Loucy (cell line): ENCODE measurements around the gene NOL8.

Source experiments
- H2AFZ ChIP-seq: fragments of 200-600 bp; sonication (generic); 2 replicates; pipeline ENCODE4 v1.6.0; 2016; ENCODE audit warnings: antibody characterized with exemption, mild to moderate bottlenecking, low read length, moderate library complexity
- H3F3A ChIP-seq: fragments of 200-600 bp; 2 replicates; pipeline ENCODE4 v1.6.0; 2016; ENCODE audit warnings: antibody characterized with exemption, low read depth, mild to moderate bottlenecking
- H3K27me3 ChIP-seq: fragments of 200-600 bp; sonication (generic); 2 replicates; pipeline ENCODE4 v1.6.1; 2014; ENCODE audit warnings: low read length, mild to moderate bottlenecking; ENCODE audit not compliant: insufficient read depth, poor library complexity, severe bottlenecking
- H3K36me3 ChIP-seq: fragments of 200-600 bp; sonication (generic); 2 replicates; pipeline ENCODE4 v1.6.1; 2016; ENCODE audit warnings: low read length; ENCODE audit not compliant: insufficient read depth
- H3K4me1 ChIP-seq: fragments of 200-600 bp; sonication (generic); 2 replicates; pipeline ENCODE4 v1.5.1; 2014; ENCODE audit warnings: low read length, mild to moderate bottlenecking; ENCODE audit not compliant: insufficient read depth, poor library complexity, severe bottlenecking
- H3K4me2 ChIP-seq: fragments of 200-600 bp; sonication (generic); 2 replicates; pipeline ENCODE4 v1.6.0; 2014; ENCODE audit warnings: antibody characterized with exemption, low read length, low read depth, mild to moderate bottlenecking; ENCODE audit not compliant: poor library complexity, severe bottlenecking
- H3K4me3 ChIP-seq: fragments of 200-600 bp; sonication (generic); 2 replicates; pipeline ENCODE4 v1.5.1; 2014; ENCODE audit warnings: low read length, mild to moderate bottlenecking, mixed read lengths; ENCODE audit not compliant: poor library complexity, severe bottlenecking
- H3K79me2 ChIP-seq: fragments of 200-600 bp; sonication (generic); 2 replicates; pipeline ENCODE4 v1.6.1; 2014; ENCODE audit warnings: low read length; ENCODE audit not compliant: insufficient read depth
- H3K9ac ChIP-seq: fragments of 200-600 bp; sonication (generic); 2 replicates; pipeline ENCODE4 v1.6.0; 2014; ENCODE audit warnings: mild to moderate bottlenecking, low read depth, low read length, moderate library complexity; ENCODE audit not compliant: poor library complexity, severe bottlenecking
- H3K9me2 ChIP-seq: fragments of 200-600 bp; sonication (generic); replicated peaks from 2 replicates; pipeline ENCODE4 v1.6.1; 2016; ENCODE audit warnings: low read depth, low read length, mixed read lengths
- H3K9me3 ChIP-seq: fragments of 200-600 bp; sonication (generic); 2 replicates; pipeline ENCODE4 v1.6.1; 2014; ENCODE audit warnings: mild to moderate bottlenecking, antibody characterized with exemption, low read length, low read depth; ENCODE audit not compliant: insufficient read depth
- H4K20me1 ChIP-seq: fragments of 200-600 bp; sonication (generic); 2 replicates; pipeline ENCODE4 v1.6.0; 2014; ENCODE audit warnings: antibody characterized with exemption, low read length, mild to moderate bottlenecking; ENCODE audit not compliant: insufficient read depth, poor library complexity, severe bottlenecking
- CTCF ChIP-seq: fragments of 200-600 bp; sonication (generic); conservative IDR thresholded peaks from 2 replicates; pipeline ENCODE4 v1.5.1; 2014; ENCODE audit warnings: mild to moderate bottlenecking, antibody characterized with exemption, low read length
- EZH2phosphoT487 ChIP-seq: fragments of 200-600 bp; IDR thresholded peaks from 2 replicates; pipeline ENCODE4 v1.6.1; 2018; ENCODE audit warnings: antibody characterized with exemption, mild to moderate bottlenecking, moderate library complexity, borderline replicate concordance

NOL8 gene

GRCh38 chr9:92290785-92291429 lies 34.2 kb downstream of the NOL8 start:
- Histone ChIP-seq H3K4me1 (peaks cover 50% of the 10 kb centered on the region), H3K79me2 (peaks cover 81% of the 10 kb centered on the region), H3K4me3 (peak overlapping the region; percentile 94)

DNA sequence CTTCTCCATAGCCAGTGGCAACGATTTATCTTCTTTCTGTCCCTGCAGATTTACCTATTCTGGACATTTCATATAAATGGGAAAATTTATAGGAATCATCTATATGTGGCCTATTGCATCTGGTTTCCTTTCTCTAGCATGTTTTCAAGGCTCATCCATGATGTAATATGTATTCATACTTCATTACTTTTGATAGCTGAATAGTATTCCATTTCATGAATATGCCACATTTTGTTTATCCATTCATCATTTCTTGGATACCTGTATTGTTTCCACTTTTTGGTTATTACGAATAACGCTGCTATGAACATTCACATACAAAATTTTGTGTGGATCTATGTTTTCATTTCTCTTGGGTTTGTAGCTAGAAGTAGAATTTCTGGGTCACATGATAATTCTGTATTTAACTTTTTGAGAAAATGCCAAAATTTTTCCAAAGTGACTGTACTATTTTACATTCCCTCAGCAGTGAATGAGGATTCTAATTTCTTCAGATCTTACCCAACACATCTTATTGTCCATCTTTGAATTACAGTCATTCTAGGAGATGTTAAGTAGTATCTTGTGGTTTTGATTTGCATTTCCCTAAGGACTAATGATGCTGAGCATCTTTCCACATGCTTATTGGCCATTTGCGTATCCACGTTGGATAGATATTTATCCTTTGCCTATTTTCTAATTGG lies 35.3 kb downstream of the NOL8 start:
- no peak overlapping the region for H3K9ac ChIP-seq
- peaks cover 39% of the 10 kb centered on the region for H3K36me3 ChIP-seq
- peaks cover 87% of the 10 kb centered on the region for H3K79me2 ChIP-seq
- no peaks in the 10 kb centered on the region for H3F3A ChIP-seq
- H3K9me3 ChIP-seq = no peaks in the 10 kb centered on the region
- no peaks in the 10 kb centered on the region for H3K27me3 ChIP-seq
- H3K4me3 ChIP-seq = no peak overlapping the region
- no peak overlapping the region for H2AFZ ChIP-seq
- peaks cover 42% of the 10 kb centered on the region for H3K4me1 ChIP-seq
- H4K20me1 ChIP-seq = peaks cover 60% of the 10 kb centered on the region
- H3K4me2 ChIP-seq = peak overlapping the region; percentile 87
- no peaks in the 10 kb centered on the region for H3K9me2 ChIP-seq
- TF ChIP-seq CTCF (no peak), EZH2phosphoT487 (no peak)

More at GRCh38 chr9:92290785-92291429, 34.2 kb downstream of the NOL8 start:
- no peak for TF ChIP-seq EZH2phosphoT487
- no peak for TF ChIP-seq CTCF
- no peaks in the 10 kb centered on the region for H3K27me3 ChIP-seq
- H3K9me2 ChIP-seq = no peaks in the 10 kb centered on the region
- peak overlapping the region; percentile 95 for H3K9ac ChIP-seq
- peak overlapping the region; percentile 87 for H3K4me2 ChIP-seq
- peaks cover 56% of the 10 kb centered on the region for H4K20me1 ChIP-seq
- H3K36me3 ChIP-seq = peaks cover 29% of the 10 kb centered on the region
- H3K9me3 ChIP-seq = no peaks in the 10 kb centered on the region
- H3F3A ChIP-seq = 0 out of 2 replicates have a peak, but pooled peaks cover 2% of the 10 kb centered on the region
- no peak overlapping the region for H2AFZ ChIP-seq

- Histone ChIP-seq H3K9me2 (no peaks in the 10 kb centered on the region), H3K9me3 (no peaks in the 10 kb centered on the region), H3K4me3 (no peak overlapping the region), H3K9ac (no peak overlapping the region), H2AFZ (no peak overlapping the region), H3F3A (peaks cover 8% of the 10 kb centered on the region; the same call in 1 of the 2 replicates), H3K27me3 (no peaks in the 10 kb centered on the region), H3K36me3 (peaks cover 96% of the 10 kb centered on the region), H3K79me2 (peaks cover 27% of the 10 kb centered on the region), H3K4me1 (peaks cover 11% of the 10 kb centered on the region), H4K20me1 (peaks cover 34% of the 10 kb centered on the region), H3K4me2 (no peak overlapping the region)
- TF ChIP-seq CTCF = no peak
- TF ChIP-seq EZH2phosphoT487 = no peak
Observed at GRCh38 chr9:92279302-92279701, 45.8 kb downstream of the NOL8 start.
